H9 (cell line): ENCODE measurements around the gene VSIR. TPM values are rescaled to one million over a fixed set of nuclear protein-coding genes. Genes with fewer than 3 reads are reported as not detected.

ENCODE experiments used
- DNase-seq: peaks from one replicate; pipeline ENCODE4 v3.0.0-alpha.2; 2017
- H2AFZ ChIP-seq: one replicate; pipeline ENCODE4 v1.6.1; 2013; ENCODE audit warnings: mild to moderate bottlenecking, low read length, control low read depth, moderate library complexity
- H2AK5ac ChIP-seq: 2 replicates; pipeline ENCODE4 v1.6.1; 2013; ENCODE audit warnings: low read length, control low read depth, mixed read lengths; ENCODE audit not compliant: insufficient read length
- H2BK120ac ChIP-seq: one replicate; pipeline ENCODE4 v1.6.1; 2013; ENCODE audit warnings: low read depth, mild to moderate bottlenecking, low read length, control low read depth, inconsistent platforms; ENCODE audit not compliant: poor library complexity, severe bottlenecking
- H2BK12ac ChIP-seq: 2 replicates; pipeline ENCODE4 v1.6.1; 2013; ENCODE audit warnings: low read length, control low read depth, mixed read lengths, low read depth; ENCODE audit not compliant: insufficient read length
- H2BK15ac ChIP-seq: 2 replicates; pipeline ENCODE4 v1.6.1; 2013; ENCODE audit warnings: low read depth, low read length, control low read depth
- H2BK20ac ChIP-seq: one replicate; pipeline ENCODE4 v1.6.1; 2013; ENCODE audit warnings: low read depth, mild to moderate bottlenecking, low read length, control low read depth, inconsistent platforms; ENCODE audit not compliant: poor library complexity, severe bottlenecking
- H2BK5ac ChIP-seq: 2 replicates; pipeline ENCODE4 v1.6.1; 2013; ENCODE audit warnings: low read length, control low read depth, mixed read lengths; ENCODE audit not compliant: insufficient read length
- H3K14ac ChIP-seq: 2 replicates; pipeline ENCODE4 v1.6.1; 2013; ENCODE audit warnings: low read length, control low read depth; ENCODE audit not compliant: insufficient read depth
- H3K18ac ChIP-seq: 2 replicates; pipeline ENCODE4 v1.6.1; 2013; ENCODE audit warnings: low read depth, mild to moderate bottlenecking, mixed read lengths, low read length, control low read depth; ENCODE audit not compliant: insufficient read length
- H3K23ac ChIP-seq: 2 replicates; pipeline ENCODE4 v1.6.1; 2013; ENCODE audit warnings: low read length, control low read depth, mixed read lengths, low read depth; ENCODE audit not compliant: insufficient read length
- H3K23me2 ChIP-seq: 2 replicates; pipeline ENCODE4 v1.6.1; 2013; ENCODE audit warnings: low read depth, mild to moderate bottlenecking, mixed read lengths, low read length, control low read depth; ENCODE audit not compliant: insufficient read length, poor library complexity, severe bottlenecking
- H3K27ac ChIP-seq: 2 replicates; pipeline ENCODE4 v1.5.1; 2013; ENCODE audit warnings: low read length, control low read depth, mixed read lengths, low read depth; ENCODE audit not compliant: insufficient read length
- H3K27me3 ChIP-seq: 2 replicates; pipeline ENCODE4 v1.6.1; 2013; ENCODE audit warnings: low read length, control low read depth, inconsistent platforms; ENCODE audit not compliant: insufficient read depth
- H3K4ac ChIP-seq: 2 replicates; pipeline ENCODE4 v1.6.1; 2013; ENCODE audit warnings: low read depth, mild to moderate bottlenecking, control low read depth, inconsistent platforms, low read length, moderate library complexity
- H3K4me1 ChIP-seq: 2 replicates; pipeline ENCODE4 v1.6.1; 2013; ENCODE audit warnings: low read length, control low read depth, inconsistent platforms; ENCODE audit not compliant: insufficient read depth
- H3K4me2 ChIP-seq: 2 replicates; pipeline ENCODE4 v1.6.1; 2013; ENCODE audit warnings: low read length, control low read depth, mixed read lengths; ENCODE audit not compliant: insufficient read length, insufficient read depth
- H3K56ac ChIP-seq: 2 replicates; pipeline ENCODE4 v1.6.1; 2013; ENCODE audit warnings: low read depth, mild to moderate bottlenecking, mixed read lengths, low read length, control low read depth; ENCODE audit not compliant: insufficient read length
- H3K79me1 ChIP-seq: 2 replicates; pipeline ENCODE4 v1.6.1; 2013; ENCODE audit warnings: low read depth, mild to moderate bottlenecking, moderate library complexity, low read length, control low read depth, inconsistent platforms; ENCODE audit not compliant: insufficient read depth, poor library complexity, severe bottlenecking
- H3K79me2 ChIP-seq: 2 replicates; pipeline ENCODE4 v1.6.1; 2013; ENCODE audit warnings: low read length, control low read depth, inconsistent platforms; ENCODE audit not compliant: insufficient read depth
- H3K9ac ChIP-seq: 2 replicates; pipeline ENCODE4 v1.6.1; 2013; ENCODE audit warnings: low read length, control low read depth, mixed read lengths; ENCODE audit not compliant: insufficient read length; ENCODE audit errors: extremely low read depth
- H3K9me3 ChIP-seq: one replicate; pipeline ENCODE4 v1.6.1; 2013; ENCODE audit warnings: low read depth, low read length, inconsistent platforms; ENCODE audit not compliant: control insufficient read depth
- H3T11ph ChIP-seq: one replicate; pipeline ENCODE4 v1.6.1; 2013; ENCODE audit warnings: mild to moderate bottlenecking, low read length, control low read depth, inconsistent platforms
- H4K20me1 ChIP-seq: one replicate; pipeline ENCODE4 v1.6.1; 2013; ENCODE audit not compliant: control insufficient read depth, insufficient read length, insufficient read depth
- H4K5ac ChIP-seq: 2 replicates; pipeline ENCODE4 v1.6.1; 2013; ENCODE audit warnings: low read depth, mild to moderate bottlenecking, mixed read lengths, low read length, control low read depth; ENCODE audit not compliant: insufficient read length
- H4K8ac ChIP-seq: replicated peaks from 2 replicates; pipeline ENCODE4 v1.6.1; 2013; ENCODE audit warnings: low read length, control low read depth, mixed read lengths, low read depth; ENCODE audit not compliant: insufficient read length
- H4K91ac ChIP-seq: 2 replicates; pipeline ENCODE4 v1.6.1; 2013; ENCODE audit warnings: low read depth, mild to moderate bottlenecking, moderate library complexity, mixed read lengths, low read length, control low read depth; ENCODE audit not compliant: insufficient read length
- H3K27ac Mint-ChIP-seq, 3 experiments: 2 replicates in 2 of 3; 3 replicates in 1 of 3; pipeline ENCODE4 v1.8.0; 2020 to 2021; ENCODE audit warnings: mixed read lengths in 3 of 3, mild to moderate bottlenecking in 1 of 3, moderate library complexity in 1 of 3
- H3K27me3 Mint-ChIP-seq: 2 replicates; pipeline ENCODE4 v1.8.0; 2021; ENCODE audit warnings: low read depth, mild to moderate bottlenecking, moderate library complexity, mixed read lengths
- H3K36me3 Mint-ChIP-seq, 3 experiments: 2 replicates in 2 of 3; 3 replicates in 1 of 3; pipeline ENCODE4 v1.8.0; 2020 to 2021; ENCODE audit warnings: low read depth in 3 of 3, mixed read lengths in 3 of 3; ENCODE audit not compliant: insufficient read depth in 1 of 3
- H3K4me1 Mint-ChIP-seq, 2 experiments: 2 replicates each; pipeline ENCODE4 v1.8.0; 2020; ENCODE audit warnings: mixed read lengths in 2 of 2
- H3K4me3 Mint-ChIP-seq, 2 experiments: 2 replicates in 1 of 2; 3 replicates in 1 of 2; pipeline ENCODE4 v1.8.0; 2020 to 2021; ENCODE audit warnings: mild to moderate bottlenecking in 2 of 2, mixed read lengths in 2 of 2, moderate library complexity in 1 of 2
- H3K9me3 Mint-ChIP-seq, 2 experiments: 2 replicates in 1 of 2; 3 replicates in 1 of 2; pipeline ENCODE4 v1.8.0; 2020; ENCODE audit warnings: mild to moderate bottlenecking in 2 of 2, mixed read lengths in 2 of 2, moderate library complexity in 1 of 2
- CTCF ChIP-seq: fragments of 200-600 bp; sonication (generic); conservative IDR thresholded peaks from 3 replicates; pipeline ENCODE4 v1.8.0; 2021; ENCODE audit warnings: antibody characterized with exemption, mild to moderate bottlenecking
- WGBS: extraction: QIAGEN DNeasy Blood & Tissue Kit; methylation state at CpG from one replicate; pipeline ENCODE4 v1.1.7; 2013; ENCODE audit warnings: missing lambda C conversion rate, low lambda C conversion rate, mixed read lengths; ENCODE audit not compliant: insufficient read length; ENCODE audit errors: extremely low coverage; 5-methylcytosine and 5-hydroxymethylcytosine counted together
- total RNA-seq: library from RNA; stranded (reverse); gene quantifications from 2 replicates; pipeline ENCODE4 v1.2.1, GENCODE V29; 2021

The VSIR gene
- total RNA-seq, 1 experiment from 2014 or later = 0.11 TPM

GRCh38 chr10:71801361-71801760, 28.0 kb upstream of the VSIR start:
- Histone ChIP-seq H3K4me1 (no peaks in the 10 kb centered on the region), H3K4ac (no peak overlapping the region), H2AFZ (no peak overlapping the region), H2BK20ac (no peak overlapping the region), H4K20me1 (no peaks in the 10 kb centered on the region), H2BK15ac (no peak overlapping the region), H3K27ac (no peak overlapping the region), H3T11ph (no peak overlapping the region), H3K79me2 (no peaks in the 10 kb centered on the region), H3K56ac (no peak overlapping the region), H3K14ac (no peak overlapping the region), H4K5ac (no peak overlapping the region), H3K79me1 (no peaks in the 10 kb centered on the region), H3K4me2 (no peak overlapping the region), H3K23ac (no peak overlapping the region), H4K91ac (no peak overlapping the region), H2BK120ac (no peak overlapping the region), H3K18ac (no peak overlapping the region), H3K23me2 (no peaks in the 10 kb centered on the region), H2BK5ac (no peak overlapping the region), H3K9me3 (no peaks in the 10 kb centered on the region), H3K27me3 (0 out of 2 replicates have a peak, but pooled peaks cover 3% of the 10 kb centered on the region), H3K9ac (no peak overlapping the region), H2AK5ac (no peak overlapping the region), H4K8ac (no peak overlapping the region), H2BK12ac (no peak overlapping the region)
- Mint-ChIP-seq H3K9me3 (no peaks in the 10 kb centered on the region), H3K4me3 (no peak overlapping the region), H3K4me1 (peaks cover 4% of the 10 kb centered on the region in 2 experiments), H3K27me3 (peaks cover 20% of the 10 kb centered on the region), H3K27ac (no peak overlapping the region), H3K36me3 (no peaks in the 10 kb centered on the region)
- DNase-seq = no peak
- no CpG with 5 or more reads among the region's 9 CpGs for WGBS
- TF ChIP-seq CTCF = no peak
